Cardiac muscle cell (in vitro differentiated cells and primary cell): ENCODE results near the gene PDX1. TPM values are rescaled to one million over a fixed set of nuclear protein-coding genes. Genes with fewer than 3 reads are reported as not detected.

Experiments used
- DNase-seq, 2 donors: peaks; one replicate each; pipeline versions ENCODE4 v3.0.0 to v3.0.0-alpha.2; 2010 to 2017; ENCODE audit warnings: low read depth in 1 of 2, low spot score in 1 of 2
- H3K27ac ChIP-seq: fragments of 200-600 bp; sonication (generic); 2 replicates; pipeline ENCODE4 v1.5.1; 2016
- H3K27me3 ChIP-seq: fragments of 200-600 bp; sonication (generic); 2 replicates; pipeline ENCODE4 v1.6.0; 2016; ENCODE audit warnings: control low read depth
- H3K36me3 ChIP-seq: fragments of 200-600 bp; sonication (generic); 2 replicates; pipeline ENCODE4 v1.5.1; 2016; ENCODE audit warnings: control low read depth
- H3K4me1 ChIP-seq: fragments of 200-600 bp; sonication (generic); 2 replicates; pipeline ENCODE4 v1.8.1; 2017; ENCODE audit warnings: low read depth, mild to moderate bottlenecking, mixed run types
- H3K4me3 ChIP-seq: fragments of 200-600 bp; sonication (generic); 2 replicates; pipeline ENCODE4 v1.5.1; 2016; ENCODE audit warnings: mild to moderate bottlenecking
- H3K9me3 ChIP-seq: fragments of 200-600 bp; sonication (generic); 2 replicates; pipeline ENCODE4 v1.5.1; 2017; ENCODE audit warnings: low read depth, mild to moderate bottlenecking, control low read depth
- polyA plus RNA-seq: library from polyadenylated mRNA; unstranded; fragments of >200 nt; fragmentation: Nextera tagmentation; extraction: Ambion mirVana; gene quantifications from 2 replicates; pipeline ENCODE4 v1.2.1, GENCODE V29; 2016
- total RNA-seq: library from RNA; depleted of rRNA; stranded (reverse); fragments of >200 nt; gene quantifications from 2 replicates; pipeline ENCODE4 v1.2.3, GENCODE V29; 2016
- TF ChIP-seq, protein P1 (sequence below): IDR thresholded peaks from 2 replicates; pipeline ENCODE4 v1.5.1; 2012; ENCODE audit warnings: low read depth, mild to moderate bottlenecking, low read length

PDX1 gene
- not detected in 2 replicates for total RNA-seq
- not detected in 2 replicates for polyA plus RNA-seq

DNA sequence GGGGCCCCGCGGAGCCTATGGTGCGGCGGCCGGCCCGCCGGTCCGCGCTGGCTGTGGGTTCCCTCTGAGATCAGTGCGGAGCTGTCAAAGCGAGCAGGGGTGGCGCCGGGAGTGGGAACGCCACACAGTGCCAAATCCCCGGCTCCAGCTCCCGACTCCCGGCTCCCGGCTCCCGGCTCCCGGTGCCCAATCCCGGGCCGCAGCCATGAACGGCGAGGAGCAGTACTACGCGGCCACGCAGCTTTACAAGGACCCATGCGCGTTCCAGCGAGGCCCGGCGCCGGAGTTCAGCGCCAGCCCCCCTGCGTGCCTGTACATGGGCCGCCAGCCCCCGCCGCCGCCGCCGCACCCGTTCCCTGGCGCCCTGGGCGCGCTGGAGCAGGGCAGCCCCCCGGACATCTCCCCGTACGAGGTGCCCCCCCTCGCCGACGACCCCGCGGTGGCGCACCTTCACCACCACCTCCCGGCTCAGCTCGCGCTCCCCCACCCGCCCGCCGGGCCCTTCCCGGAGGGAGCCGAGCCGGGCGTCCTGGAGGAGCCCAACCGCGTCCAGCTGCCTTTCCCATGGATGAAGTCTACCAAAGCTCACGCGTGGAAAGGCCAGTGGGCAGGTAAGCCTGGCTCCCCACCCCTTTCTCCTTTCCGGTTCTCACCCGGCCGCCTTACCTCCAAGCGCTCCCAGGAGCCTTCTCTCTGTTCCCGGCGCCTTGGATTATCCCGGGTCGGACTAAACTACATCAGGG is at the start of gene PDX1:
Gene PDX1 (plus strand): TSS at position 67 of the 743 bp plus-strand sequence. CDS start 139 bp downstream, at position 206.
- TF ChIP-seq, protein P1, sequence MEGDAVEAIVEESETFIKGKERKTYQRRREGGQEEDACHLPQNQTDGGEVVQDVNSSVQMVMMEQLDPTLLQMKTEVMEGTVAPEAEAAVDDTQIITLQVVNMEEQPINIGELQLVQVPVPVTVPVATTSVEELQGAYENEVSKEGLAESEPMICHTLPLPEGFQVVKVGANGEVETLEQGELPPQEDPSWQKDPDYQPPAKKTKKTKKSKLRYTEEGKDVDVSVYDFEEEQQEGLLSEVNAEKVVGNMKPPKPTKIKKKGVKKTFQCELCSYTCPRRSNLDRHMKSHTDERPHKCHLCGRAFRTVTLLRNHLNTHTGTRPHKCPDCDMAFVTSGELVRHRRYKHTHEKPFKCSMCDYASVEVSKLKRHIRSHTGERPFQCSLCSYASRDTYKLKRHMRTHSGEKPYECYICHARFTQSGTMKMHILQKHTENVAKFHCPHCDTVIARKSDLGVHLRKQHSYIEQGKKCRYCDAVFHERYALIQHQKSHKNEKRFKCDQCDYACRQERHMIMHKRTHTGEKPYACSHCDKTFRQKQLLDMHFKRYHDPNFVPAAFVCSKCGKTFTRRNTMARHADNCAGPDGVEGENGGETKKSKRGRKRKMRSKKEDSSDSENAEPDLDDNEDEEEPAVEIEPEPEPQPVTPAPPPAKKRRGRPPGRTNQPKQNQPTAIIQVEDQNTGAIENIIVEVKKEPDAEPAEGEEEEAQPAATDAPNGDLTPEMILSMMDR = no peak
- H3K36me3 ChIP-seq = no peaks in the 10 kb centered on the region
- no peak within 1 kb of the TSS for H3K27ac ChIP-seq
- H3K4me1 ChIP-seq = peaks cover 9% of the 10 kb centered on the region
- no peaks in the 10 kb centered on the region for H3K9me3 ChIP-seq
- DNase-seq = peak in 1 of 2 donors; percentile 74
- peak within 1 kb of the TSS; percentile 34 for H3K4me3 ChIP-seq
- H3K27me3 ChIP-seq = peaks cover 100% of the 10 kb centered on the region

DNA sequence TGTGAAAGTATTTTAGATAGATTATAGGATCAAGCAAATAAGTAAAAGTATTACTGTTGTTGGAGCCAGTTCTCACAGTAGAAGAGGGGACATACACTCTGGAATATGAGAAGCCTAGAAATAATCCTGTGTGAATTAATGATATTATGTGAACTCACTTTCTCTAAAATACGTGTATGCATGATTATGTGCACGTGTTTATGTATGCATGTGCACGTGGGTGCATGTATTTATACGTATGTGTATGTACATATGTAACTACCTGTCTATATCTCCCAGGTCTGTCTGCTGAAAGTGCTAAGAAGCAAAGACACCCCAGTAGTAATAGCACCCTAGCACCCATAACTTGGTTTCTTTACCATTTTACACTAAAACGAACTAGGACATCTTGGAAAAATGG is 41.5 kb upstream of the PDX1 start:
- DNase-seq = no peak
- Histone ChIP-seq H3K27ac (no peak overlapping the region), H3K27me3 (peaks cover 61% of the 10 kb centered on the region), H3K4me3 (no peak overlapping the region), H3K36me3 (no peaks in the 10 kb centered on the region), H3K4me1 (no peaks in the 10 kb centered on the region), H3K9me3 (no peaks in the 10 kb centered on the region)
- TF ChIP-seq, protein P1 = no peak

DNA sequence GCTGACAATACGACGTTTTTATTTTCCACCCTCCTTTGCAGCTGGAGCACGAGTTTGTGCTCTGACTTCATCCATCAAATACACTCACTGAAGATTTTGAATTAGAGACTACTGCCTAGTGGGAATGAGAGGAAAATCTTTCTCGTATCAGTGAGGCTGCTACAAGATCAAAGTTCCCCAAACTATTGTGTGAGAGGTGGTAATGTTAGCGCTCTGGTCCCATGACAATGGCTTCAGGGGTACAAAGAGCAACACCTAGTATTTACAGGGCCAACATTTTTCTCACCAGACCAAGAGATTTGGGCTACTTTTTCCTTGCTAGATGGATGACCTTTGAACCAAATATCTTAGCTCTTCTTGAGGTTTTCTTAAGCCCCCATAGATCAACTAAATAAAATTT is 30.3 kb upstream of the PDX1 start:
- no peak overlapping the region for H3K4me3 ChIP-seq
- TF ChIP-seq, protein P1 = no peak

DNA sequence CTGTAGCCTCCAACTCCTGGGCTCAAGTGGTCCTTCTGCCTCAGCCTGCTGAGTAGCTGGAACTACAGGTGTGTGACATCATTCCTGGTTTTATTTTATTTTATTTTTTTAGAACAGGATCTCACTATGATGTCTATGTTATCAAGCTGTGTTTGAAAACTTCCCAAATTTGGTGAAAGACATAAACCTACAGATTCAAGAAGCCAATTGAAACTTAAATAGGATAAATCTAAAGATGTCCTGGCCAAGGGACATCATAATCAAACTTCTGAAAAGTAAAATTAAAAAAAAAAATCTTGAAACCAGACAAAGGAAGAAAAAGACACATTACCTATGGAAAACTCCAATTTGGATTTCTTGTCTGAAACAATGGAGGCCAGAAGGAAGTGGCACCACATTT is 23.1 kb upstream of the PDX1 start:
- TF ChIP-seq, protein P1 = no peak
- no peak for DNase-seq
- Histone ChIP-seq H3K4me1 (no peaks in the 10 kb centered on the region), H3K4me3 (no peak overlapping the region), H3K36me3 (no peaks in the 10 kb centered on the region), H3K27me3 (peaks cover 38% of the 10 kb centered on the region), H3K9me3 (no peaks in the 10 kb centered on the region), H3K27ac (no peak overlapping the region)

More for the DNA sequence above, 30.3 kb upstream of the PDX1 start:
- Histone ChIP-seq H3K27me3 (peaks cover 70% of the 10 kb centered on the region), H3K4me1 (no peaks in the 10 kb centered on the region), H3K36me3 (no peaks in the 10 kb centered on the region), H3K9me3 (no peaks in the 10 kb centered on the region), H3K27ac (no peak overlapping the region)
- no peak for DNase-seq

DNA sequence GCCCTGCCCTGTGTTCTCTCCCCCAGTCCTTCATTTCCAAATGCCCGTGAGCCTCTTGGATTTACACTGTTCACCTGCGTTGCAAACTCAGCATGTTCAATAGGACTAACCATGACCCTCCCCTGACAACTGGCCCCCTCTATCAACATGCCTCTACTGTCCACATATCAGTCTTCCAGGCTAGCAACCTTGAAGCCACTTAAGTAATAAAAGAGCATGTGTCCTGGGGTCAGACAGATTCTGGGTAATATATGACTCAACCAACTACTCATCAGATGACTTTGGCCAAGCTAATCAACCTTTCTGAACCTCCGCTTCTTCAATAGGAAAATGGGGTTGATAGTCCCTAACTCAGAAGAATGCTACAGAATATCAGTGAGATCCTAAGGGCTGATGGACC is 15.1 kb upstream of the PDX1 start:
- H3K4me3 ChIP-seq = no peak overlapping the region

More for the DNA sequence above, 15.1 kb upstream of the PDX1 start:
- Histone ChIP-seq H3K4me1 (no peaks in the 10 kb centered on the region), H3K27me3 (peaks cover 82% of the 10 kb centered on the region), H3K27ac (no peak overlapping the region), H3K9me3 (no peaks in the 10 kb centered on the region), H3K36me3 (no peaks in the 10 kb centered on the region)
- no peak for DNase-seq
- TF ChIP-seq, protein P1 = no peak
